A549 (cell line): Measurements from ENCODE around the gene SEMA4A. TPM values are rescaled to one million over a fixed set of nuclear protein-coding genes. Genes with fewer than 3 reads are reported as not detected.
A peak's percentile ranks its signal among the peaks of the same experiment; 100 is the strongest.

Experiments used
- ATAC-seq, 2 experiments: fragments of 200-7000 bp in 1 of 2; fragments of >200 bp in 1 of 2; cut with Nextera tagmentation in 1 of 2; cut with Tn5 transposase in 1 of 2; 3 replicates each; pipeline versions ENCODE4 v1.8.0 to v1.9.1; 2018 to 2020; ENCODE audit warnings: mild to moderate bottlenecking in 1 of 2, moderate library complexity in 1 of 2
- CTCF ChIA-PET: fragments of 300-600 bp; sonication (Branson Sonifier 250); formaldehyde crosslinking; extraction: SDS; loops from one replicate; lab custom pipeline; 2021; ENCODE audit warnings: antibody characterized with exemption, inconsistent platforms; lab: Yijun Ruan, JAX
- POLR2A ChIA-PET: fragments of 350-600 bp; formaldehyde crosslinking; extraction: SDS; loops from one replicate; lab custom pipeline; 2021; ENCODE audit warnings: antibody characterized with exemption, inconsistent platforms; lab: Yijun Ruan, JAX
- DNase-seq, 2 experiments: peaks; one replicate each; pipeline versions ENCODE4 v3.0.0 to v3.0.0-alpha.2; 2011 to 2016; ENCODE audit warnings: low read depth in 1 of 2, low spot score in 1 of 2
- FAIRE-seq: peaks from 2 replicates; lab custom pipeline; 2011; peaks lifted over from hg19 to GRCh38; lab: Jason Lieb, UNC
- H3K27ac ChIP-seq, 2 experiments: fragments of >200 bp; sonication (Bioruptor Twin); formaldehyde crosslinking; 3 replicates each; pipeline ENCODE4 v1.5.1; 2016 to 2017
- H3K4me1 ChIP-seq: fragments of >200 bp; sonication (Bioruptor Twin); formaldehyde crosslinking; 3 replicates; pipeline ENCODE4 v1.6.1; 2016
- H3K4me2 ChIP-seq: fragments of >200 bp; sonication (Bioruptor Twin); formaldehyde crosslinking; 3 replicates; pipeline ENCODE4 v1.6.1; 2016
- H3K4me3 ChIP-seq: fragments of >200 bp; sonication (Bioruptor Twin); formaldehyde crosslinking; 3 replicates; pipeline ENCODE4 v1.5.1; 2016
- H3K9me3 ChIP-seq: fragments of >200 bp; sonication (Bioruptor Twin); formaldehyde crosslinking; 3 replicates; pipeline ENCODE4 v1.6.1; 2016
- BCL3 ChIP-seq: fragments of >200 bp; sonication (Bioruptor Twin); formaldehyde crosslinking; IDR thresholded peaks from 3 replicates; pipeline ENCODE4 v1.6.1; 2016
- CBX8 ChIP-seq: fragments of 200-600 bp; sonication (generic); IDR thresholded peaks from 2 replicates; pipeline ENCODE4 v1.6.1; 2016
- CEBPB ChIP-seq, 2 experiments: fragments of >200 bp in 1 of 2; sonication (Bioruptor Twin) in 1 of 2; formaldehyde crosslinking in 1 of 2; IDR thresholded peaks; 2 replicates each; pipeline ENCODE4 v1.6.1; 2012 to 2016
- CHD4 ChIP-seq: fragments of 200-600 bp; sonication (generic); IDR thresholded peaks from 2 replicates; pipeline ENCODE4 v1.6.1; 2016; ENCODE audit warnings: antibody characterized with exemption, mild to moderate bottlenecking, borderline replicate concordance
- EHF ChIP-seq: fragments of 250-450 bp; sonication (Bioruptor Pico); IDR thresholded peaks from 2 replicates; pipeline ENCODE4 v1.5.0; 2020; ENCODE audit warnings: mild to moderate bottlenecking
- ESRRA ChIP-seq: fragments of 150-350 bp; IDR thresholded peaks from 2 replicates; pipeline ENCODE4 v1.6.1; 2014; ENCODE audit warnings: mild to moderate bottlenecking, low read length, borderline replicate concordance
- FOSB ChIP-seq: fragments of 250-450 bp; sonication (Bioruptor Pico); IDR thresholded peaks from 2 replicates; pipeline ENCODE4 v1.5.0; 2020; ENCODE audit warnings: mild to moderate bottlenecking, moderate library complexity
- FOSL2 ChIP-seq, 2 experiments: fragments of 450-650 bp in 1 of 2; fragments of >200 bp in 1 of 2; sonication (Bioruptor Twin) in 1 of 2; formaldehyde crosslinking; IDR thresholded peaks; 2 replicates each; pipeline versions ENCODE4 v1.5.0 to v1.6.1; 2016 to 2020; ENCODE audit warnings: mild to moderate bottlenecking in 1 of 2, moderate library complexity in 1 of 2
- GATA3 ChIP-seq: IDR thresholded peaks from 2 replicates; pipeline ENCODE4 v1.6.1; 2012; ENCODE audit warnings: borderline replicate concordance
- HDAC2 ChIP-seq: fragments of 200-600 bp; sonication (generic); IDR thresholded peaks from 2 replicates; pipeline ENCODE4 v1.6.1; 2016
- HOXB5 ChIP-seq: fragments of 250-450 bp; sonication (Bioruptor Pico); IDR thresholded peaks from 2 replicates; pipeline ENCODE4 v1.5.0; 2020; ENCODE audit warnings: mild to moderate bottlenecking, moderate library complexity
- MAFK ChIP-seq: fragments of 450-650 bp; IDR thresholded peaks from 2 replicates; pipeline ENCODE4 v1.6.1; 2014; ENCODE audit not compliant: partially characterized antibody
- PHF8 ChIP-seq: fragments of 200-600 bp; sonication (generic); IDR thresholded peaks from 2 replicates; pipeline ENCODE4 v1.6.1; 2016; ENCODE audit warnings: low read depth, mild to moderate bottlenecking, antibody characterized with exemption, moderate library complexity, borderline replicate concordance
- POLR2A ChIP-seq: IDR thresholded peaks from 2 replicates; pipeline ENCODE4 v1.6.1; 2012; ENCODE audit warnings: mild to moderate bottlenecking, low read length
- RAD21 ChIP-seq, 2 experiments: fragments of >200 bp in 1 of 2; sonication (Bioruptor Twin) in 1 of 2; formaldehyde crosslinking in 1 of 2; IDR thresholded peaks in 1 of 2; conservative IDR thresholded peaks in 1 of 2; 2 replicates in 1 of 2; 3 replicates in 1 of 2; pipeline ENCODE4 v1.6.1; 2012 to 2018; ENCODE audit warnings: inconsistent platforms in 1 of 2
- RCOR1 ChIP-seq: fragments of 150-350 bp; IDR thresholded peaks from 2 replicates; pipeline ENCODE4 v1.6.1; 2014; ENCODE audit warnings: antibody characterized with exemption, low read length, low read depth
- RFX5 ChIP-seq: fragments of 450-650 bp; IDR thresholded peaks from 2 replicates; pipeline ENCODE4 v1.7.1; 2014; ENCODE audit warnings: antibody characterized with exemption, mild to moderate bottlenecking, moderate library complexity
- RNF2 ChIP-seq: fragments of 200-600 bp; sonication (generic); IDR thresholded peaks from 2 replicates; pipeline ENCODE4 v1.6.1; 2016; ENCODE audit warnings: low read depth, mild to moderate bottlenecking, antibody characterized with exemption, moderate library complexity, borderline replicate concordance
- SMC3 ChIP-seq: fragments of >200 bp; sonication (Bioruptor Twin); formaldehyde crosslinking; IDR thresholded peaks from 3 replicates; pipeline ENCODE4 v1.6.1; 2018; ENCODE audit warnings: inconsistent platforms
- SREBF2 ChIP-seq: fragments of 450-650 bp; IDR thresholded peaks from 2 replicates; pipeline ENCODE4 v1.6.1; 2014; ENCODE audit warnings: mild to moderate bottlenecking, moderate library complexity
- TFCP2L1 ChIP-seq: fragments of 250-450 bp; sonication (Bioruptor Pico); IDR thresholded peaks from 2 replicates; pipeline ENCODE4 v1.5.0; 2021; ENCODE audit warnings: mild to moderate bottlenecking
- ZNF302 ChIP-seq: fragments of 250-450 bp; sonication (Bioruptor Pico); IDR thresholded peaks from 2 replicates; pipeline ENCODE4 v1.9.0; 2021; ENCODE audit warnings: inconsistent platforms, mild to moderate bottlenecking, moderate library complexity
- ZSCAN20 ChIP-seq: fragments of 250-450 bp; sonication (Bioruptor Pico); IDR thresholded peaks from 2 replicates; pipeline ENCODE4 v1.8.0; 2022; ENCODE audit warnings: mild to moderate bottlenecking, moderate library complexity
- WGBS: methylation state at CpG from one replicate; pipeline ENCODE4 v1.1.6; 2017; ENCODE audit errors: missing lambda C conversion rate; 5-methylcytosine and 5-hydroxymethylcytosine counted together
- polyA plus RNA-seq, 4 experiments: library from polyadenylated mRNA; depleted of rRNA in 3 of 4; stranded (reverse); fragments of >200 nt; fragmentation: RNase III in 1 of 4; extraction: RNeasy Plus Mini Kit Qiagen cat#74134 plus additional on column Dnase treatment in 1 of 4; gene quantifications; 2 replicates in 3 of 4; 3 replicates in 1 of 4; pipeline ENCODE4 v1.2.3, GENCODE V29; 2011 to 2017
- TF ChIP-seq, protein P1 (sequence below): fragments of >200 bp; sonication (Bioruptor Twin); formaldehyde crosslinking; IDR thresholded peaks from 3 replicates; pipeline ENCODE4 v1.5.1; 2016
- TF ChIP-seq, protein P2 (sequence below): IDR thresholded peaks from 2 replicates; pipeline ENCODE4 v1.6.1; 2012
- TF ChIP-seq, protein P3 (sequence below): fragments of >200 bp; sonication (Bioruptor Twin); formaldehyde crosslinking; IDR thresholded peaks from 2 replicates; pipeline ENCODE4 v1.6.1; 2016
- TF ChIP-seq, protein P4 (sequence below): fragments of 250-450 bp; sonication (Bioruptor Pico); IDR thresholded peaks from 2 replicates; pipeline ENCODE4 v1.5.0; 2020; ENCODE audit warnings: low read depth, mild to moderate bottlenecking, moderate library complexity

SEMA4A gene
- polyA plus RNA-seq, 2 of the 4 experiments (the other 2 are of a cell fraction), result 0.04 to 0.27 TPM

DNA sequence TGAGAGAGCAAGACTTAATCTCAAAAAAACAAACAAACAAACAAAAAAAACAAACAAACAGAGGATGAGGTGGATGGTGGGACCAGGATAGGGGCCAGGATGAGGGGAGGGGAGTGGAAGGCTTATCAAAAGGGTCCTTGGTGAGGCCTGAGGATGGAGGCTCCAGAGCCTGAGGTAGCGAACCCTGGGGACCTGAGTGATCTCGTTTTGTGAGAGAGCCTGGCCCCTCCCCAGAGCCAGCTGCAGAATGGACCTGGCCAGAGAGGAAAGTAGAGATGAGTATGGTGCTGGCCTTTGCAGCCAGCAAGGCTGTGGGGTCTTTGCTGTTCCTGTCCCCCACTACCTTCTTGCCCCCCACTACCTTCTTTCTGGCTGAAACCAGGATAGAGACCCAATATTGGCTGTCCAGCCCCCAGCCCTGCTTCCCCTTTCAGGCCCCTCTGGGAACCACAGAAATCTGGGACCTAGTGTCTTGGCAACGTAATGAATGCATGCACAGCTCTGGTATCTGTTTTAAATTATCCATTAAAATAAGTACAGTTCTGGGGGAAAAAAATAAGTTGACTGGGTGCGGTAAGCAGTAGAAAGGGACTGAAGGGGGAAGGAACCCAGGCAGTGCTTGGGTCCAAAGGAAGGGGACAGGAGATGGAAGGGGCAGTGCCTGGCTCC lies 40.0 kb upstream of the SEMA4A start:
- Histone ChIP-seq H3K27ac (peak overlapping the region; percentile 95 to 98), H3K9me3 (no peaks in the 10 kb centered on the region), H3K4me2 (peak overlapping the region; percentile 91), H3K4me1 (peaks cover 51% of the 10 kb centered on the region), H3K4me3 (peak overlapping the region; percentile 17; the same call in 1 of the 3 replicates)
- CTCF ChIA-PET, result interaction anchor here (2.0 to 54.8 kb wide), 3 partner anchors 16 to 112 kb away, joined by 9 to 2239 read pairs (median 313); partner anchors contain the start of gene MEX3A
- FAIRE-seq (no peak), DNase-seq (no peak), ATAC-seq (peak in 1 of 2 experiments; percentile 1; a peak in 1 of 6 replicates)
- WGBS, result 52% methylated on average over 4 of the region's 4 CpGs
- no peak for TF ChIP-seq RNF2
- no peak for TF ChIP-seq CHD4
- no peak for TF ChIP-seq GATA3
- no peak for TF ChIP-seq RAD21 (conservative IDR thresholded peaks at IDR 0.05 in 1 of 2, IDR thresholded peaks at IDR 0.05 in 1 of 2)
- TF ChIP-seq, protein P1, sequence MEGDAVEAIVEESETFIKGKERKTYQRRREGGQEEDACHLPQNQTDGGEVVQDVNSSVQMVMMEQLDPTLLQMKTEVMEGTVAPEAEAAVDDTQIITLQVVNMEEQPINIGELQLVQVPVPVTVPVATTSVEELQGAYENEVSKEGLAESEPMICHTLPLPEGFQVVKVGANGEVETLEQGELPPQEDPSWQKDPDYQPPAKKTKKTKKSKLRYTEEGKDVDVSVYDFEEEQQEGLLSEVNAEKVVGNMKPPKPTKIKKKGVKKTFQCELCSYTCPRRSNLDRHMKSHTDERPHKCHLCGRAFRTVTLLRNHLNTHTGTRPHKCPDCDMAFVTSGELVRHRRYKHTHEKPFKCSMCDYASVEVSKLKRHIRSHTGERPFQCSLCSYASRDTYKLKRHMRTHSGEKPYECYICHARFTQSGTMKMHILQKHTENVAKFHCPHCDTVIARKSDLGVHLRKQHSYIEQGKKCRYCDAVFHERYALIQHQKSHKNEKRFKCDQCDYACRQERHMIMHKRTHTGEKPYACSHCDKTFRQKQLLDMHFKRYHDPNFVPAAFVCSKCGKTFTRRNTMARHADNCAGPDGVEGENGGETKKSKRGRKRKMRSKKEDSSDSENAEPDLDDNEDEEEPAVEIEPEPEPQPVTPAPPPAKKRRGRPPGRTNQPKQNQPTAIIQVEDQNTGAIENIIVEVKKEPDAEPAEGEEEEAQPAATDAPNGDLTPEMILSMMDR, result no peak
- no peak for TF ChIP-seq EHF (CRISPR knock-in tag)
- no peak for TF ChIP-seq ZNF302 (CRISPR knock-in tag)
- no peak for TF ChIP-seq ZSCAN20 (CRISPR knock-in tag)
- no peak for TF ChIP-seq MAFK
- POLR2A ChIA-PET, result interaction anchor here (0.5 to 4.8 kb wide), 10 partner anchors 8 to 169 kb away, joined by 3 to 108 read pairs (median 4); partner anchors contain the start of genes MEX3A and SMG5

DNA sequence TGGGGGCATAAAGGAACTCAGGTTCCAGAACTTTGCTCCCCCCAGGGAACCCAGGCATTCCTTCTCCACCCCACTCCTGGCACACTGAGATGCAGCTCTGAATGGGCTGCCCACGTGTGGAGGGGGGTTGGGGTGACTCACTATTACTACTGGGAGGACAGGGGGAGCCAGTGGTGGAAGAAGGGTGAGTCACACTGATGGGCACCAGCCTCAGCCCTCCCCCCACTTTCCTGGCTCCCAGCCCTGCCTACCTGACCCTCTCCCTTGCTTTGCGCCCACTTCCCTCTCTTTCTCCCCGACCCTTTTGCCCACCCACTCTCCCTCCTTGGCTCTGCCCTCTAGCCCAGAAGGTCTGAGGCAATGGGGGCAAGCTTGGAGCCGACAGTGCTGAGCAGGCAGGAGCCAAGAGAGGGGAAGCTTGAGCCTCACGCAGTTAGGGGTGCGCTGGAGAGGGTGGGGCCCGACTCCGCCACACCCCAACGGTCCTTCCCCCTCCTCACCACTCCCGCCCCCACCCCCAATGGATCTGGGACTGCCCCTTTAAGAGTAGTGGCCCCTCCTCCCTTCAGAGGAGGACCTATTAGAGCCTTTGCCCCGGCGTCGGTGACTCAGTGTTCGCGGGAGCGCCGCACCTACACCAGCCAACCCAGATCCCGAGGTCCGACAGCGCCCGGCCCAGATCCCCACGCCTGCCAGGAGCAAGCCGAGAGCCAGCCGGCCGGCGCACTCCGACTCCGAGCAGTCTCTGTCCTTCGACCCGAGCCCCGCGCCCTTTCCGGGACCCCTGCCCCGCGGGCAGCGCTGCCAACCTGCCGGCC lies 39.1 kb upstream of the SEMA4A start, which contains the start of gene LMNA:
TSS of gene LMNA (plus strand) at position 611 of the 818 bp plus-strand sequence. CDS start 208 bp downstream, outside the sequence.
- Histone ChIP-seq H3K4me2 (peak within 1 kb of the TSS; percentile 91), H3K4me3 (peak within 1 kb of the TSS; percentile 99), H3K27ac (peak within 1 kb of the TSS; percentile 95 to 98), H3K4me1 (peaks cover 51% of the 10 kb centered on the region), H3K9me3 (no peaks in the 10 kb centered on the region)
- CTCF ChIA-PET, result interaction anchor here (14.1 to 54.8 kb wide), 2 partner anchors 15 to 18 kb away, joined by 313 to 2239 read pairs; partner anchors contain the start of gene MEX3A
- 0% methylated on average over 3 of the region's 37 CpGs for WGBS
- FAIRE-seq, result no peak
- POLR2A ChIA-PET, result interaction anchor here (0.5 to 4.8 kb wide), 13 partner anchors 9 to 168 kb away, joined by 3 to 108 read pairs (median 4); partner anchors contain the start of genes MEX3A and SMG5
- peak; percentile 96 to 98 for DNase-seq
- peak; percentile 83 to 84 for ATAC-seq
- TF ChIP-seq CBX8, result no peak
- peak; percentile 50; the same call in 1 of the 2 replicates for TF ChIP-seq HOXB5 (CRISPR knock-in tag)
- TF ChIP-seq BCL3, result peak; percentile 7; the same call in 2 of the 3 replicates
- TF ChIP-seq POLR2A, result peak; percentile 97
- no peak for TF ChIP-seq ESRRA
- TF ChIP-seq RFX5, result no peak
- TF ChIP-seq RAD21 (conservative IDR thresholded peaks at IDR 0.05 in 1 of 2, IDR thresholded peaks at IDR 0.05 in 1 of 2), result 0 out of 5 replicates have a peak, but pooled peaks of 1 of the 2 experiments have one; percentile 6
- no peak for TF ChIP-seq HDAC2
- 0 out of 2 replicates have a peak, but pooled peaks have one; percentile 48 for TF ChIP-seq RCOR1
- no peak; the same call in none of the 2 replicates for TF ChIP-seq PHF8
- TF ChIP-seq, protein P2, sequence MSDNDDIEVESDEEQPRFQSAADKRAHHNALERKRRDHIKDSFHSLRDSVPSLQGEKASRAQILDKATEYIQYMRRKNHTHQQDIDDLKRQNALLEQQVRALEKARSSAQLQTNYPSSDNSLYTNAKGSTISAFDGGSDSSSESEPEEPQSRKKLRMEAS, result peak; percentile 98
- peak; percentile 10; the same call in 1 of the 3 replicates for TF ChIP-seq SMC3
- TF ChIP-seq, protein P1, result no peak
- TF ChIP-seq, protein P3, sequence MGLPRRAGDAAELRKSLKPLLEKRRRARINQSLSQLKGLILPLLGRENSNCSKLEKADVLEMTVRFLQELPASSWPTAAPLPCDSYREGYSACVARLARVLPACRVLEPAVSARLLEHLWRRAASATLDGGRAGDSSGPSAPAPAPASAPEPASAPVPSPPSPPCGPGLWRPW, result no peak
- TF ChIP-seq FOSL2 (IDR thresholded peaks at IDR 0.05), result peak; percentile 99
- peak; percentile 100 for TF ChIP-seq FOSL2 (CRISPR knock-in tag; IDR thresholded peaks at IDR 0.05)
- peak; percentile 56; the same call in 1 of the 2 replicates for TF ChIP-seq EHF (CRISPR knock-in tag)
- TF ChIP-seq, protein P4, sequence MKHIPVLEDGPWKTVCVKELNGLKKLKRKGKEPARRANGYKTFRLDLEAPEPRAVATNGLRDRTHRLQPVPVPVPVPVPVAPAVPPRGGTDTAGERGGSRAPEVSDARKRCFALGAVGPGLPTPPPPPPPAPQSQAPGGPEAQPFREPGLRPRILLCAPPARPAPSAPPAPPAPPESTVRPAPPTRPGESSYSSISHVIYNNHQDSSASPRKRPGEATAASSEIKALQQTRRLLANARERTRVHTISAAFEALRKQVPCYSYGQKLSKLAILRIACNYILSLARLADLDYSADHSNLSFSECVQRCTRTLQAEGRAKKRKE (CRISPR knock-in tag), result no peak
- TF ChIP-seq SREBF2, result no peak
- TF ChIP-seq CHD4, result no peak
- TF ChIP-seq CEBPB (IDR thresholded peaks at IDR 0.05), result no peak; a peak in 1 of 4 replicates
- no peak for TF ChIP-seq FOSB (CRISPR knock-in tag)
- peak; percentile 10; the same call in 1 of the 2 replicates for TF ChIP-seq TFCP2L1 (CRISPR knock-in tag)
